B cell (primary cell): ENCODE results near the gene PDAP1. TPM values are rescaled to one million over a fixed set of nuclear protein-coding genes. Genes with fewer than 3 reads are reported as not detected.

Experiments
- ATAC-seq: fragments of 200-7000 bp; cut with Tn5 transposase; one replicate; pipeline ENCODE4 v1.10.0; 2021; ENCODE audit warnings: low read depth, mild to moderate bottlenecking, moderate number of reproducible peaks, moderate library complexity
- CTCF ChIA-PET: fragments of 350-600 bp; sonication (Branson Sonifier 250); formaldehyde crosslinking; loops from one replicate; lab custom pipeline; 2021; ENCODE audit warnings: antibody characterized with exemption, inconsistent platforms; lab: Charles Lee
- POLR2A ChIA-PET: fragments of 350-600 bp; sonication (Branson Sonifier 250); formaldehyde crosslinking; loops from one replicate; lab custom pipeline; 2021; ENCODE audit warnings: antibody characterized with exemption; lab: Charles Lee
- DNase-seq: peaks from one replicate; pipeline ENCODE4 v3.0.0; 2013
- H2AFZ ChIP-seq: 2 replicates; pipeline ENCODE4 v1.6.1; 2012; ENCODE audit warnings: mild to moderate bottlenecking, low read depth, low read length; ENCODE audit not compliant: insufficient read depth, poor library complexity, severe bottlenecking
- H3K27ac ChIP-seq, 2 donors: 1 replicate in 1 of 2; 2 replicates in 1 of 2; pipeline ENCODE4 v1.5.1; 2012 to 2013; ENCODE audit warnings: low read length in 2 of 2, mild to moderate bottlenecking in 2 of 2, moderate library complexity in 1 of 2
- H3K27me3 ChIP-seq, 4 experiments: fragments of 200-600 bp in 1 of 4; sonication (generic) in 1 of 4; replicated peaks in 1 of 4; 1 replicate in 2 of 4; 2 replicates in 2 of 4; pipeline versions ENCODE4 v1.6.1 to v1.7.0; 2013 to 2016; ENCODE audit warnings: low read length in 3 of 4, mild to moderate bottlenecking in 2 of 4, mixed read lengths in 1 of 4, moderate library complexity in 1 of 4; ENCODE audit not compliant: insufficient read depth in 4 of 4, control insufficient read depth in 3 of 4; ENCODE audit errors: control extremely low read depth in 1 of 4
- H3K36me3 ChIP-seq, 2 experiments: replicated peaks in 1 of 2; 1 replicate in 1 of 2; 2 replicates in 1 of 2; pipeline versions ENCODE4 v1.6.1 to v1.7.1; 2013; ENCODE audit warnings: low read length in 1 of 2; ENCODE audit not compliant: insufficient read depth in 2 of 2, control insufficient read depth in 1 of 2; ENCODE audit errors: control extremely low read depth in 1 of 2, extremely low read depth in 1 of 2
- H3K4me1 ChIP-seq, 2 donors: fragments of 200-600 bp in 1 of 2; sonication (generic) in 1 of 2; 1 replicate in 1 of 2; 2 replicates in 1 of 2; pipeline versions ENCODE4 v1.5.1 to v1.6.1; 2013 to 2017; ENCODE audit warnings: low read length in 2 of 2; ENCODE audit not compliant: control insufficient read depth in 2 of 2, insufficient read depth in 2 of 2
- H3K4me2 ChIP-seq: replicated peaks from 2 replicates; pipeline ENCODE3; 2012; ENCODE audit warnings: mild to moderate bottlenecking, low read depth, low read length; ENCODE audit not compliant: poor library complexity, severe bottlenecking
- H3K4me3 ChIP-seq, 5 experiments: fragments of 200-600 bp in 1 of 5; sonication (generic) in 1 of 5; 1 replicate in 3 of 5; 2 replicates in 2 of 5; pipeline versions ENCODE4 v1.5.1 to v1.7.0; 2011 to 2016; ENCODE audit warnings: low read length in 4 of 5, mild to moderate bottlenecking in 4 of 5, low read depth in 2 of 5, control low read depth in 1 of 5, moderate library complexity in 1 of 5; ENCODE audit not compliant: insufficient read depth in 1 of 5; ENCODE audit errors: control extremely low read depth in 1 of 5, extremely low read depth in 1 of 5
- H3K79me2 ChIP-seq: fragments of 200-600 bp; sonication (generic); one replicate; pipeline ENCODE4 v1.6.0; 2016; ENCODE audit warnings: low read length; ENCODE audit not compliant: control insufficient read depth, insufficient read depth
- H3K9ac ChIP-seq: fragments of 200-600 bp; sonication (generic); 2 replicates; pipeline ENCODE4 v1.6.1; 2017; ENCODE audit warnings: mild to moderate bottlenecking, low read length, moderate library complexity
- H3K9me3 ChIP-seq, 3 donors: one replicate each; pipeline versions ENCODE4 v1.6.1 to v1.7.1; 2013; ENCODE audit warnings: low read length in 2 of 3; ENCODE audit not compliant: control insufficient read depth in 2 of 3, insufficient read depth in 1 of 3; ENCODE audit errors: control extremely low read depth in 1 of 3
- H4K20me1 ChIP-seq: 2 replicates; pipeline ENCODE4 v1.6.0; 2012; ENCODE audit warnings: mild to moderate bottlenecking, low read length; ENCODE audit not compliant: insufficient read depth, control insufficient read depth, poor library complexity, severe bottlenecking
- H3K27ac Mint-ChIP-seq: one replicate; pipeline ENCODE4 v1.8.0; 2021; ENCODE audit warnings: mixed read lengths
- H3K27me3 Mint-ChIP-seq: one replicate; pipeline ENCODE4 v1.8.0; 2021; ENCODE audit warnings: mixed read lengths
- H3K4me1 Mint-ChIP-seq: one replicate; pipeline ENCODE4 v1.8.0; 2021; ENCODE audit warnings: mixed read lengths
- H3K4me3 Mint-ChIP-seq: one replicate; pipeline ENCODE4 v1.8.0; 2021; ENCODE audit warnings: mixed read lengths
- H3K9me3 Mint-ChIP-seq: one replicate; pipeline ENCODE4 v1.8.0; 2022; ENCODE audit warnings: mixed read lengths; ENCODE audit not compliant: insufficient read depth
- EZH2 ChIP-seq: IDR thresholded peaks from 2 replicates; pipeline ENCODE4 v1.6.1; 2012; ENCODE audit warnings: borderline replicate concordance, low read depth, mild to moderate bottlenecking, moderate library complexity, low read length; ENCODE audit not compliant: insufficient read depth, poor library complexity, severe bottlenecking
- WGBS: methylation state at CpG from one replicate; pipeline ENCODE4 v1.1.5; 2013; ENCODE audit warnings: missing lambda C conversion rate; ENCODE audit not compliant: insufficient coverage; 5-methylcytosine and 5-hydroxymethylcytosine counted together
- intact Hi-C: fragments of 100-400 bp; cut with micrococcal nuclease; formaldehyde crosslinking; loops from one replicate; pipeline ENCODE4 v1.10.0; 2022
- polyA plus RNA-seq: library from polyadenylated mRNA; depleted of rRNA; stranded (reverse); fragments of >200 nt; gene quantifications from 2 replicates; pipeline ENCODE4 v1.2.3, GENCODE V29; 2012
- total RNA-seq, 2 donors: library from RNA; stranded (reverse); fragments of 120-200 nt in 1 of 2; gene quantifications; 1 replicate in 1 of 2; 2 replicates in 1 of 2; pipeline versions ENCODE4 v1.2.3 to v1.2.4, GENCODE V29; 2013 to 2022
- TF ChIP-seq, protein P1 (sequence below): fragments of 200-600 bp; IDR thresholded peaks from one replicate; pipeline ENCODE4 v1.8.0; 2022; ENCODE audit warnings: antibody characterized with exemption, mild to moderate bottlenecking

Gene PDAP1
- total and polyA plus RNA-seq, 2 donors (not counting 1 experiment from before 2014, with no cell fraction given): 19.2 to 60.4 TPM

DNA sequence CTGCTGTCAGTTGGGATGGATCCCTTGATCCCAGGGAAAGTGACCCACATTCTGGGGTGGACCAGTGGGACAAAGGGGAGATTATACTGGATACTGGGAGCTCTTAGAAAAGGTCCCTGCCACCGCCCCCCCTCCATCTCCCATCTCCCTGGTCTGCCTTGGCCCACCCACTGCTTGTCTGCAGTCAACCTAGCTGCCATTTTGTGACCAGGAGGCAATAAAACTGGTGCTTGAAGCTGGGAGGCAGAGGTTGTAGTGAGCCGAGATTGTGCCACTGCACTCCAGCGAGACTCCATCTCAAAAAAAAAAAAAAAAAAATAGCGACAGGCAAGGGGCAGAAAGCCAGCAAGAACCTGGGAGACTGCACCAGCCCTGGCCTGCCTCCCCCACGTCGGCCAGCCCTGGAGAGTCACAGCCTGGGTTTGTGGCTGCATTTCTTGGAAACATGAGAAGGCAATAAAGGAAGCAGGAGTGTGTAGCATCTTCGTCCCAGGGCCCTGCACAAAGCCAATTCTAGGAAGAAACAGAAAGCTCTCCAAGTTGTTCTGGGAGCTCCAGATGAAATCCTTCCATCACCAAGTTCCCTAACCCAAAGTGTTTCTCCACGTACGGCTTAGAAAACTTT is 38.5 kb downstream of the PDAP1 start:
- no peaks in the 10 kb centered on the region for H3K27me3 Mint-ChIP-seq
- peaks cover 21% of the 10 kb centered on the region for H3K79me2 ChIP-seq
- WGBS: 72% methylated on average over 6 of the region's 9 CpGs
- H3K9ac ChIP-seq: no peak overlapping the region
- H3K27ac Mint-ChIP-seq: no peak overlapping the region
- H2AFZ ChIP-seq: no peak overlapping the region
- H3K4me1 Mint-ChIP-seq: peaks cover 4% of the 10 kb centered on the region
- CTCF ChIA-PET: interaction anchor here (0.6 to 1.5 kb wide), 3 partner anchors 16 to 684 kb away, joined by 3 read pairs; no protein-coding TSS in a partner anchor
- H3K4me3 Mint-ChIP-seq: no peak overlapping the region
- no peak overlapping the region for H3K27ac ChIP-seq
- TF ChIP-seq EZH2: no peak
- TF ChIP-seq, protein P1, sequence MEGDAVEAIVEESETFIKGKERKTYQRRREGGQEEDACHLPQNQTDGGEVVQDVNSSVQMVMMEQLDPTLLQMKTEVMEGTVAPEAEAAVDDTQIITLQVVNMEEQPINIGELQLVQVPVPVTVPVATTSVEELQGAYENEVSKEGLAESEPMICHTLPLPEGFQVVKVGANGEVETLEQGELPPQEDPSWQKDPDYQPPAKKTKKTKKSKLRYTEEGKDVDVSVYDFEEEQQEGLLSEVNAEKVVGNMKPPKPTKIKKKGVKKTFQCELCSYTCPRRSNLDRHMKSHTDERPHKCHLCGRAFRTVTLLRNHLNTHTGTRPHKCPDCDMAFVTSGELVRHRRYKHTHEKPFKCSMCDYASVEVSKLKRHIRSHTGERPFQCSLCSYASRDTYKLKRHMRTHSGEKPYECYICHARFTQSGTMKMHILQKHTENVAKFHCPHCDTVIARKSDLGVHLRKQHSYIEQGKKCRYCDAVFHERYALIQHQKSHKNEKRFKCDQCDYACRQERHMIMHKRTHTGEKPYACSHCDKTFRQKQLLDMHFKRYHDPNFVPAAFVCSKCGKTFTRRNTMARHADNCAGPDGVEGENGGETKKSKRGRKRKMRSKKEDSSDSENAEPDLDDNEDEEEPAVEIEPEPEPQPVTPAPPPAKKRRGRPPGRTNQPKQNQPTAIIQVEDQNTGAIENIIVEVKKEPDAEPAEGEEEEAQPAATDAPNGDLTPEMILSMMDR: no peak
- no peak overlapping the region for H3K4me2 ChIP-seq
- intact Hi-C loops: loop anchor here (10.0 kb wide), 3 partner anchors 105 to 225 kb away; partner anchors contain the start of genes FAM200A, SMURF1, ZNF655 and ZNF789
- no peak overlapping the region for H3K4me3 ChIP-seq
- H3K27me3 ChIP-seq: no peaks in the 10 kb centered on the region
- peaks cover 3 to 4% of the 10 kb centered on the region in 2 donors for H3K4me1 ChIP-seq
- no peak for ATAC-seq
- no peaks in the 10 kb centered on the region for H3K9me3 ChIP-seq
- DNase-seq: no peak
- peaks cover 20% of the 10 kb centered on the region for H4K20me1 ChIP-seq
- peaks cover 0 to 17% of the 10 kb centered on the region in 2 experiments for H3K36me3 ChIP-seq
- POLR2A ChIA-PET: no interaction called here
- H3K9me3 Mint-ChIP-seq: no peaks in the 10 kb centered on the region

DNA sequence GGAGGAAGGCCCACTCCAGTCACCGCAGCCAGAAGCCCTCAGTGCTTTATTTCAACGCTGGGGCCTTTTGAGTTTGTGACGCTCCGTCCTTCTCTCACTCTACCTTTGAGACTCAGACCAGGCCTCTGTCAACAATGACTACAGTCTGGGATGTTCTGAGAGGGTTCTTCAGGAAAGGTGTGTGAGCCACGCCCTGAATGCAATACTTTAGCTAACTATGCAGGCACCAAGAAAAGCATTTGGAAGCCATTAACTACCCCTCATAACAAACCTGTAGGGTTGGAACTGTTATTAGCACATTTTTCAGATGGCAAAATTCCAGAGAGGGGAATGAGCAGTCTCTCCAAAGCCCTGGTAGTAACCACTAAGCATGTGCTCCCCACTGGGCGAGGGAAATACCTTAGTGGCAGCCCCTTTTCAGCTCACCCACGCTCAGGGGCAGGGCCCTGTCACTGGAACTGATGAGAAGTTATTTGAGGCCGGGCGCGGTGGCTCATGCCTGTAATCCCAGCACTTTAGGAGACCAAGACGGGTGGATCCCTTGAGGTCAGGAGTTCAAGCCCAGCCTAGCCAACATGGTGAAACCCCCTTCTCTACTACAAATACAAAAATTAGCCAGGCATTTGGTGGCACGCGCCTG is 39.5 kb downstream of the PDAP1 start:
- no peak for TF ChIP-seq EZH2
- TF ChIP-seq, protein P1: no peak
- intact Hi-C loops: no loop called here
- H3K9ac ChIP-seq: no peak overlapping the region
- Mint-ChIP-seq H3K4me1 (peaks cover 4% of the 10 kb centered on the region), H3K27me3 (no peaks in the 10 kb centered on the region), H3K4me3 (no peak overlapping the region), H3K9me3 (no peaks in the 10 kb centered on the region), H3K27ac (no peak overlapping the region)
- H3K4me3 ChIP-seq: no peak overlapping the region
- peaks cover 20% of the 10 kb centered on the region for H4K20me1 ChIP-seq
- ChIA-PET CTCF (interaction anchor here (1.5 kb wide), 1 partner anchor 54 kb away, joined by 3 read pairs; no protein-coding TSS in a partner anchor), POLR2A (interaction anchor here (0.7 kb wide), 1 partner anchor 917 kb away, joined by 4 read pairs; no protein-coding TSS in a partner anchor)
- H3K79me2 ChIP-seq: peaks cover 11% of the 10 kb centered on the region
- no peaks in the 10 kb centered on the region for H3K27me3 ChIP-seq
- H3K4me2 ChIP-seq: no peak overlapping the region
- peaks cover 0 to 23% of the 10 kb centered on the region in 2 experiments for H3K36me3 ChIP-seq
- H3K27ac ChIP-seq: no peak overlapping the region
- no peak for DNase-seq
- H3K9me3 ChIP-seq: no peaks in the 10 kb centered on the region
- H3K4me1 ChIP-seq: peaks cover 3% of the 10 kb centered on the region in 2 donors
- WGBS: 98% methylated on average over 8 of the region's 13 CpGs
- no peak for ATAC-seq
- no peak overlapping the region for H2AFZ ChIP-seq
